Muscle layer of duodenum (tissue), 2 donors: ENCODE data around the gene UBE2S.

Experiments
- H3K27ac ChIP-seq: one replicate; pipeline ENCODE4 v1.7.0; 2013; ENCODE audit warnings: mild to moderate bottlenecking, low read length
- H3K27me3 ChIP-seq: one replicate; pipeline ENCODE4 v1.7.0; 2013; ENCODE audit warnings: low read depth, mild to moderate bottlenecking, control low read depth, low read length
- H3K36me3 ChIP-seq, 2 donors: one replicate each; pipeline ENCODE4 v1.7.0; 2013; ENCODE audit warnings: low read length in 2 of 2, control low read depth in 1 of 2, mild to moderate bottlenecking in 1 of 2; ENCODE audit not compliant: insufficient read depth in 2 of 2, control insufficient read depth in 1 of 2
- H3K4me1 ChIP-seq, 2 donors: one replicate each; pipeline ENCODE4 v1.7.0; 2013; ENCODE audit warnings: low read length in 2 of 2, mild to moderate bottlenecking in 2 of 2, control low read depth in 1 of 2, moderate library complexity in 1 of 2; ENCODE audit not compliant: insufficient read depth in 2 of 2, control insufficient read depth in 1 of 2
- H3K4me3 ChIP-seq, 2 donors: one replicate each; pipeline ENCODE4 v1.7.0; 2013; ENCODE audit warnings: low read length in 2 of 2, low read depth in 1 of 2, mild to moderate bottlenecking in 1 of 2
- H3K9me3 ChIP-seq, 2 donors: one replicate each; pipeline ENCODE4 v1.7.0; 2013; ENCODE audit warnings: low read length in 2 of 2, control low read depth in 1 of 2, mild to moderate bottlenecking in 1 of 2; ENCODE audit not compliant: control insufficient read depth in 1 of 2
- donor health status: healthy.

The UBE2S gene

DNA sequence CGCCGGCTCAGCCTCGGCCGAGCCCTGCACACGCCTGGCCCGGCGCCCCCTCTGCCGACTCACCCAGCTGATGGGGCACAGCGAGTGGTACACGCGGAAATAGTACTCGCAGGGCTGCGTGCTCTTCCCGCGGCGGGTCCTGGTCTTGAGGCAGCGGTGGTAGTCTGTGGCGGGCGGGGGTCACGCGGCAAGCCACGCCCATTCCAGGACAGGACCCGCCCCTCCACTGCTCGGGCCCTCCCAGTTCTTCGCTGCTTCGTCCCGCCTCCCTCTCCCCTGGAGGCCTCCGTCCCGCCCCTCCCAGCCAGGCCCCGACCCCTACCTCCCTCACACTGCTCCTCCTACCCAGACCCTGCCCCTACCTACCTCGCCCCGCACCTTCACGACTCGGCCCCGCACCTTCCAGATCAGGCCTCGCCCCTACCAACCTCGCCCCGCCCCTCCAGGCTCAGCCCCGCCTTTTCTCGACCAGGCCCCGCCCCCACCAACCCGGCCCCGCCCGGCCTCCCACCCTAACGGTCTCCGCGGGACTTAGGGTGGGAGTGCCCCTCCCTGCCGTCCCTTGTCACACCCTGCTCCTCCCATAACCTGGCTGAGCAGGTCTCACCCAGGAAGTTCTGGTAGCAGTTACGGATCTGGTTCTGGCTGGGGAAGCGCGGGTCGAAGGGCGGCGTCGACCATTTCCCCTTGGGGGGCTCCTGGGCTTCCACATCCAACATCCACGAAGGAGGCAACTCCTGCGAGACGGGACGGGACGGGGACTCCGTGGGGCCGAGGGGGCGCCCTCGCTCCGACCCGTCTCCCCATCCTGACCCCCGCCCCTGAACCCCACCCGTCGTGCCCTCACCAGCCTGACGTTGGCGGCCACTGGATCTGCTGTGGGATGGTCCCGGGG is 53.5 kb downstream of the UBE2S start:
- Histone ChIP-seq H3K27ac (no peak overlapping the region), H3K4me3 (peak overlapping the region; percentile 37 to 50), H3K9me3 (no peaks in the 10 kb centered on the region), H3K27me3 (peaks cover 28% of the 10 kb centered on the region), H3K4me1 (peaks cover 0 to 15% of the 10 kb centered on the region in 2 donors), H3K36me3 (no peaks in the 10 kb centered on the region)

GRCh38 chr19:55353356-55353802 is 54.2 kb downstream of the UBE2S start:
- H3K4me3 ChIP-seq: peak overlapping the region; percentile 37 to 50

GRCh38 chr19:55352549-55353145 is 54.9 kb downstream of the UBE2S start:
- Histone ChIP-seq H3K4me1 (peaks cover 0 to 15% of the 10 kb centered on the region in 2 donors), H3K9me3 (no peaks in the 10 kb centered on the region), H3K36me3 (no peaks in the 10 kb centered on the region), H3K27me3 (peaks cover 28% of the 10 kb centered on the region), H3K4me3 (no peak overlapping the region), H3K27ac (no peak overlapping the region)

More at GRCh38 chr19:55353356-55353802, 54.2 kb downstream of the UBE2S start:
- Histone ChIP-seq H3K4me1 (peaks cover 0 to 15% of the 10 kb centered on the region in 2 donors), H3K9me3 (no peaks in the 10 kb centered on the region), H3K36me3 (no peaks in the 10 kb centered on the region), H3K27me3 (peaks cover 28% of the 10 kb centered on the region), H3K27ac (no peak overlapping the region)

GRCh38 chr19:55352040-55352439 is 55.5 kb downstream of the UBE2S start:
- Histone ChIP-seq H3K4me3 (no peak overlapping the region), H3K36me3 (peaks cover 0 to 4% of the 10 kb centered on the region in 2 donors), H3K27me3 (peaks cover 28% of the 10 kb centered on the region), H3K27ac (no peak overlapping the region), H3K4me1 (peaks cover 0 to 15% of the 10 kb centered on the region in 2 donors), H3K9me3 (no peaks in the 10 kb centered on the region)

DNA sequence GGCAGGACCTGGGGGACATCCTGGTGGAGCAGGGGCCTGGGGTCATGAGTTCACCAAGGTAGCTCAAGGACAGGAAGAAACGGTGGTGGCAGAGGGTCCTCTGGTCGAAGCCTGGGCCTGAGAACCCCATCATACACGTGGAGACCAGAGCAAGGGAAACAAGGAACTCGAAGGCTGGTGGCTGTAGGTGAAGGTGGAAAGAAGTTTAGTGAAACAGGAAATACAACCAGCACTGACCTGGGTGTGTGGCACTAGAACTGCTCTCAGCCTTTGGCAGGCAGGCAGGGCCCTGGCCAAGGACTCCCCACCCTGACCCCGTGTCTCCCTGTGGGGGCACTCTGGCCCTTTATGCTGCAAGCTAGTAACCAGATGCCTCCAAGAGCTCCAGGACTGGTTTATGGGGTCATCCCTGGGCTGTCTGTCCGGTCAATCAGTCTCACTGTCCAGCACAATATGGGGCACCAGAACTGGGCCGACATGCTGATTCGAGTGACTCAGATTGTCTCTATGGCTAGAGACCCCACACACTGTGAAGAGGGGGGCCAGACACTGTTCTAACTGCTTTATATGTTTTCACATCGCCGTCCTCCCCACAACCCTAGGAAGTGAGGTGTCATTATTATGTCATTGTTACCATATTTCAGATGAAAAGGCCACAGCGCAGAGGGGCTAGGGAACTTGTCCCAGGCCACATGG is 56.8 kb downstream of the UBE2S start:
- H3K4me3 ChIP-seq: no peak overlapping the region
- no peak overlapping the region for H3K27ac ChIP-seq
- H3K27me3 ChIP-seq: peaks cover 28% of the 10 kb centered on the region
- no peaks in the 10 kb centered on the region for H3K9me3 ChIP-seq
- peaks cover 0 to 12% of the 10 kb centered on the region in 2 donors for H3K36me3 ChIP-seq
- H3K4me1 ChIP-seq: peaks cover 0 to 16% of the 10 kb centered on the region in 2 donors
